SJSA1 (cell line): ENCODE data around the gene RBM44. TPM values are rescaled to one million over a fixed set of nuclear protein-coding genes. Genes with fewer than 3 reads are reported as not detected.
"Not testable (repeated sequence)": the region's sequence is repeated elsewhere in the genome, so short reads cannot be mapped to it uniquely, and the experiment has no call there.

ENCODE experiments used
- DNase-seq, 2 experiments: peaks; one replicate each; pipeline ENCODE4 v3.0.0-alpha.2; 2015 to 2020; ENCODE audit warnings: low spot score in 2 of 2, low read depth in 1 of 2
- H3K27ac ChIP-seq: fragments of 250-450 bp; sonication (Bioruptor Pico); 2 replicates; pipeline ENCODE4 v1.5.1; 2020; ENCODE audit warnings: mild to moderate bottlenecking, moderate library complexity
- H3K27me3 ChIP-seq: fragments of 250-450 bp; sonication (Bioruptor Pico); replicated peaks from 2 replicates; pipeline ENCODE4 v1.5.1; 2020; ENCODE audit warnings: mild to moderate bottlenecking, moderate library complexity
- H3K36me3 ChIP-seq: fragments of 250-450 bp; sonication (Bioruptor Pico); 2 replicates; pipeline ENCODE4 v1.5.1; 2020; ENCODE audit warnings: mild to moderate bottlenecking
- H3K4me1 ChIP-seq: fragments of 250-450 bp; sonication (Bioruptor Pico); replicated peaks from 2 replicates; pipeline ENCODE4 v1.6.1; 2021; ENCODE audit warnings: mild to moderate bottlenecking
- H3K4me3 ChIP-seq: fragments of 250-450 bp; sonication (Bioruptor Pico); 2 replicates; pipeline ENCODE4 v1.5.1; 2020; ENCODE audit warnings: mild to moderate bottlenecking
- H3K9me3 ChIP-seq: fragments of 250-450 bp; sonication (Bioruptor Pico); replicated peaks from 2 replicates; pipeline ENCODE4 v1.5.1; 2020; ENCODE audit warnings: mild to moderate bottlenecking
- total RNA-seq: library from RNA; depleted of rRNA; stranded (reverse); fragments of >200 nt; shearing (Covaris generic); gene quantifications from 2 replicates; pipeline ENCODE4 v1.2.3, GENCODE V29; 2014

The RBM44 gene
- total RNA-seq, 1 experiment from 2014 or later, result 0.08 TPM

- no peaks in the 10 kb centered on the region for H3K9me3 ChIP-seq
- no peaks in the 10 kb centered on the region for H3K27me3 ChIP-seq
- H3K4me1 ChIP-seq, result peaks cover 56% of the 10 kb centered on the region
- H3K4me3 ChIP-seq, result no peak overlapping the region
- H3K36me3 ChIP-seq, result no peaks in the 10 kb centered on the region
- DNase-seq, result no peak
- H3K27ac ChIP-seq, result peak overlapping the region; percentile 79
Observed at GRCh38 chr2:237865623-237866041, 67.1 kb downstream of the RBM44 start.

- Histone ChIP-seq H3K4me1 (peaks cover 50% of the 10 kb centered on the region), H3K27ac (peak overlapping the region; percentile 79), H3K4me3 (no peak overlapping the region), H3K9me3 (no peaks in the 10 kb centered on the region), H3K27me3 (no peaks in the 10 kb centered on the region), H3K36me3 (no peaks in the 10 kb centered on the region)
- peak; percentile 78 to 93 for DNase-seq
Observed at GRCh38 chr2:237866101-237866621, 67.6 kb downstream of the RBM44 start.

- peaks cover 38% of the 10 kb centered on the region for H3K4me1 ChIP-seq
- H3K27ac ChIP-seq, result no peak overlapping the region
- no peak overlapping the region for H3K4me3 ChIP-seq
- H3K27me3 ChIP-seq, result no peaks in the 10 kb centered on the region
- no peak for DNase-seq
- no peaks in the 10 kb centered on the region for H3K36me3 ChIP-seq
- H3K9me3 ChIP-seq, result no peaks in the 10 kb centered on the region
Observed at GRCh38 chr2:237867465-237867864, 68.9 kb downstream of the RBM44 start.

- not testable (repeated sequence) for DNase-seq, H3K9me3 ChIP-seq, H3K36me3 ChIP-seq, H3K27me3 ChIP-seq, H3K4me3 ChIP-seq, H3K27ac ChIP-seq
- peaks cover 38% of the 10 kb centered on the region for H3K4me1 ChIP-seq
Observed at GRCh38 chr2:237868074-237868473, 69.5 kb downstream of the RBM44 start.

- no peaks in the 10 kb centered on the region for H3K36me3 ChIP-seq
- no peak overlapping the region for H3K4me3 ChIP-seq
- DNase-seq, result peak in 1 of 2 experiments; percentile 40
- no peaks in the 10 kb centered on the region for H3K27me3 ChIP-seq
- H3K27ac ChIP-seq, result no peak overlapping the region; the same call in 1 of the 2 replicates
- no peaks in the 10 kb centered on the region for H3K9me3 ChIP-seq
- H3K4me1 ChIP-seq, result peaks cover 39% of the 10 kb centered on the region
Observed at GRCh38 chr2:237868631-237869342, 70.2 kb downstream of the RBM44 start.

GRCh38 chr2:237869343-237870102, 70.9 kb downstream of the RBM44 start:
- Histone ChIP-seq H3K27ac (no peak overlapping the region), H3K4me3 (no peak overlapping the region), H3K27me3 (no peaks in the 10 kb centered on the region), H3K9me3 (no peaks in the 10 kb centered on the region), H3K4me1 (peaks cover 39% of the 10 kb centered on the region), H3K36me3 (no peaks in the 10 kb centered on the region)
- no peak for DNase-seq

- Histone ChIP-seq H3K27me3 (no peaks in the 10 kb centered on the region), H3K4me3 (no peak overlapping the region), H3K9me3 (no peaks in the 10 kb centered on the region), H3K27ac (no peak overlapping the region), H3K4me1 (peaks cover 39% of the 10 kb centered on the region), H3K36me3 (no peaks in the 10 kb centered on the region)
- no peak for DNase-seq
Observed at GRCh38 chr2:237870126-237870525, 71.5 kb downstream of the RBM44 start.

GRCh38 chr2:237870754-237871651, 72.4 kb downstream of the RBM44 start:
- no peak for DNase-seq
- Histone ChIP-seq H3K4me1 (peaks cover 32% of the 10 kb centered on the region), H3K27me3 (no peaks in the 10 kb centered on the region), H3K4me3 (no peak overlapping the region), H3K36me3 (no peaks in the 10 kb centered on the region), H3K9me3 (no peaks in the 10 kb centered on the region), H3K27ac (no peak overlapping the region)

GRCh38 chr2:237872178-237872887, 73.8 kb downstream of the RBM44 start:
- H3K27ac ChIP-seq, result no peak overlapping the region
- peaks cover 21% of the 10 kb centered on the region for H3K4me1 ChIP-seq
- no peak for DNase-seq
- H3K27me3 ChIP-seq, result no peaks in the 10 kb centered on the region
- H3K9me3 ChIP-seq, result no peaks in the 10 kb centered on the region
- H3K4me3 ChIP-seq, result no peak overlapping the region
- H3K36me3 ChIP-seq, result no peaks in the 10 kb centered on the region

GRCh38 chr2:237873421-237873831, 74.8 kb downstream of the RBM44 start:
- Histone ChIP-seq H3K4me3 (no peak overlapping the region), H3K36me3 (no peaks in the 10 kb centered on the region), H3K27me3 (no peaks in the 10 kb centered on the region), H3K27ac (no peak overlapping the region), H3K9me3 (no peaks in the 10 kb centered on the region), H3K4me1 (peaks cover 17% of the 10 kb centered on the region)
- DNase-seq, result no peak

GRCh38 chr2:237873897-237874551, 75.4 kb downstream of the RBM44 start:
- H3K9me3 ChIP-seq, result no peaks in the 10 kb centered on the region
- no peak for DNase-seq
- H3K4me1 ChIP-seq, result peaks cover 23% of the 10 kb centered on the region
- no peak overlapping the region for H3K27ac ChIP-seq
- no peaks in the 10 kb centered on the region for H3K27me3 ChIP-seq
- H3K4me3 ChIP-seq, result no peak overlapping the region
- no peaks in the 10 kb centered on the region for H3K36me3 ChIP-seq

- Histone ChIP-seq H3K4me1 (peaks cover 25% of the 10 kb centered on the region), H3K4me3 (no peak overlapping the region), H3K36me3 (no peaks in the 10 kb centered on the region), H3K27ac (peak overlapping the region; percentile 28; the same call in 1 of the 2 replicates), H3K9me3 (no peaks in the 10 kb centered on the region), H3K27me3 (no peaks in the 10 kb centered on the region)
- peak in 1 of 2 experiments; percentile 49 for DNase-seq
Observed at GRCh38 chr2:237874585-237875161, 76.1 kb downstream of the RBM44 start.
